ENCODE data around the gene ZBTB16. TPM values are rescaled to one million over a fixed set of nuclear protein-coding genes. Genes with fewer than 3 reads are reported as not detected.

The ZBTB16 gene
- total and polyA plus RNA-seq, 3 donors from 2014 or later, result 11.4 to 88.5 (median 51.5) TPM

- intact Hi-C loops (cut with DNase I; ENCODE audit: low total_unique reads), result no loop called here
- Histone ChIP-seq H3K9me3 (no peaks in the 10 kb centered on the region), H3K27ac (no peak overlapping the region), H3K4me3 (no peak overlapping the region), H3K36me3 (ENCODE audit: low read depth, missing control alignments) (no peaks in the 10 kb centered on the region), H3K4me1 (peaks cover 42% of the 10 kb centered on the region), H3K27me3 (no peaks in the 10 kb centered on the region)
- no peak for TF ChIP-seq CTCF (IDR thresholded peaks at IDR 0.05)
- no peak for TF ChIP-seq POLR2A (IDR thresholded peaks at IDR 0.05)
- no peak for DNase-seq
- 63 to 68% methylated on average over 3 of the region's 3 CpGs for WGBS, 2 donors
These were observed 17.4 kb downstream of the ZBTB16 start for GRCh38 chr11:114076921-114077331.

- no peak overlapping the region for H3K4me3 ChIP-seq
- intact Hi-C loops (cut with DNase I; ENCODE audit: low total_unique reads), result no loop called here
- no peak for DNase-seq
- peaks cover 38% of the 10 kb centered on the region for H3K4me1 ChIP-seq
- H3K27ac ChIP-seq, result peak overlapping the region in 1 of 2 donors; percentile 59
- 82 to 85% methylated on average over 9 of the region's 9 CpGs for WGBS, 2 donors
- H3K9me3 ChIP-seq, result no peaks in the 10 kb centered on the region
- no peaks in the 10 kb centered on the region for H3K27me3 ChIP-seq
- no peak for TF ChIP-seq CTCF (IDR thresholded peaks at IDR 0.05)
- no peak for TF ChIP-seq POLR2A (IDR thresholded peaks at IDR 0.05)
- no peaks in the 10 kb centered on the region for H3K36me3 ChIP-seq (ENCODE audit: low read depth, missing control alignments)
These were observed 18.2 kb downstream of the ZBTB16 start for GRCh38 chr11:114077482-114078305.

GRCh38 chr11:114078423-114078822 is 18.9 kb downstream of the ZBTB16 start:
- DNase-seq, result no peak
- no peaks in the 10 kb centered on the region for H3K9me3 ChIP-seq
- 74% methylated on average over 4 of the region's 4 CpGs for WGBS, 2 donors
- TF ChIP-seq POLR2A (IDR thresholded peaks at IDR 0.05) (no peak), CTCF (IDR thresholded peaks at IDR 0.05) (no peak)
- H3K4me1 ChIP-seq, result peaks cover 38% of the 10 kb centered on the region
- intact Hi-C loops (cut with DNase I; ENCODE audit: low total_unique reads), result no loop called here
- H3K27ac ChIP-seq, result peak overlapping the region in 1 of 2 donors; percentile 59
- H3K36me3 ChIP-seq (ENCODE audit: low read depth, missing control alignments), result no peaks in the 10 kb centered on the region
- no peak overlapping the region for H3K4me3 ChIP-seq
- H3K27me3 ChIP-seq, result no peaks in the 10 kb centered on the region

DNA sequence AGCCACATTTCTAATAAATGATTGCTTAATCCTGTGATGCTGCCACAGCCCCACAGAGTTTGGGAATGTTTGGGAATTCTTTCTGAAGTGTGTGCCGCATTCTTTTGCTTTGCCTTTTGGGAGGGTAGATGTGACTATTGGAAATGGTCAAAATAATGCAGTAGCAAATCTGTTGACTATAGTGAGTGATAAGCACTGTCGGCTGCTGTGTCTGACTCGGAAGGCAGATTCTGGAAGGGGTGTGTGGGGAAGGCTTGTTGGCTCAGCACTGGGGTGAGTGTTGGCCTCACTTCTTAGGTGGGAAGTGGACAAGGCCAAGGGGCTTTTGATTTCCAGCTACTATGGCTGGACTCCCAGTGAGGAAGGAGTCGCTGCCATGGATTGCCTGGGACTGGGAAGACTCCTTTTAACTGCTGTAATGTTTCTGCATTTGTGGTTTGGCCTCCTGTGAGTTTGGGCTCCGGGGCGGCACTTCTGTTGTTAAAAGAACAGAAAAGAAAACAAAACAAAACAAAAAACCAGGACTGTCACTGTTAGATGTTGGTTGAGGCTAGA is 20.1 kb downstream of the ZBTB16 start:
- no peak for DNase-seq
- no peaks in the 10 kb centered on the region for H3K9me3 ChIP-seq
- H3K27ac ChIP-seq, result peak overlapping the region; percentile 46 to 59
- no peaks in the 10 kb centered on the region for H3K27me3 ChIP-seq
- 45 to 55% methylated on average over 6 of the region's 6 CpGs for WGBS, 2 donors
- TF ChIP-seq CTCF (IDR thresholded peaks at IDR 0.05), result no peak
- no peak for TF ChIP-seq POLR2A (IDR thresholded peaks at IDR 0.05)
- H3K4me3 ChIP-seq, result no peak overlapping the region
- intact Hi-C loops (cut with DNase I; ENCODE audit: low total_unique reads), result no loop called here
- H3K4me1 ChIP-seq, result peaks cover 38% of the 10 kb centered on the region
- H3K36me3 ChIP-seq (ENCODE audit: low read depth, missing control alignments), result no peaks in the 10 kb centered on the region

Data from testis (tissue), 3 donors.